ENCODE data around the gene P4HA2.

The P4HA2 gene

GRCh38 chr5:132267166-132267739 is 39.6 kb upstream of the P4HA2 start:
- TF ChIP-seq EP300 (IDR thresholded peaks at IDR 0.05; ENCODE audit: borderline replicate concordance) (no peak), TAF1 (IDR thresholded peaks at IDR 0.05; ENCODE audit: low read depth) (no peak), USF1 (IDR thresholded peaks at IDR 0.05) (no peak; the same call in 1 of the 2 replicates), MAX (IDR thresholded peaks at IDR 0.05) (no peak), CREB1 (IDR thresholded peaks at IDR 0.05; ENCODE audit: low read depth) (no peak), REST (IDR thresholded peaks at IDR 0.05; ENCODE audit: low read depth) (no peak), TEAD4 (IDR thresholded peaks at IDR 0.05) (no peak), YY1 (IDR thresholded peaks at IDR 0.05; ENCODE audit: low read depth) (no peak), RAD21 (IDR thresholded peaks at IDR 0.05; ENCODE audit: low read depth) (no peak), NFIC (IDR thresholded peaks at IDR 0.05) (no peak), EGR1 (IDR thresholded peaks at IDR 0.05) (no peak), CEBPB (IDR thresholded peaks at IDR 0.05) (no peak), TCF12 (IDR thresholded peaks at IDR 0.05; ENCODE audit: low read depth) (no peak), ZBTB7A (IDR thresholded peaks at IDR 0.05; ENCODE audit: low read depth) (no peak), FOXM1 (IDR thresholded peaks at IDR 0.05; ENCODE audit: borderline replicate concordance, low read depth) (no peak)

- TF ChIP-seq USF1 (IDR thresholded peaks at IDR 0.05) (no peak), TCF12 (IDR thresholded peaks at IDR 0.05; ENCODE audit: low read depth) (no peak), REST (IDR thresholded peaks at IDR 0.05; ENCODE audit: low read depth) (no peak), CREB1 (IDR thresholded peaks at IDR 0.05; ENCODE audit: low read depth) (no peak), RAD21 (IDR thresholded peaks at IDR 0.05; ENCODE audit: low read depth) (no peak), MAX (IDR thresholded peaks at IDR 0.05) (no peak), CEBPB (IDR thresholded peaks at IDR 0.05) (no peak), EP300 (IDR thresholded peaks at IDR 0.05; ENCODE audit: borderline replicate concordance) (no peak), YY1 (IDR thresholded peaks at IDR 0.05; ENCODE audit: low read depth) (no peak), NFIC (IDR thresholded peaks at IDR 0.05) (no peak), ZBTB7A (IDR thresholded peaks at IDR 0.05; ENCODE audit: low read depth) (no peak), FOXM1 (IDR thresholded peaks at IDR 0.05; ENCODE audit: borderline replicate concordance, low read depth) (no peak), TAF1 (IDR thresholded peaks at IDR 0.05; ENCODE audit: low read depth) (no peak), TEAD4 (IDR thresholded peaks at IDR 0.05) (no peak)
These were observed 39.1 kb upstream of the P4HA2 start for GRCh38 chr5:132266836-132267160.

GRCh38 chr5:132266031-132266835 is 38.6 kb upstream of the P4HA2 start:
- no peak for TF ChIP-seq NFIC (IDR thresholded peaks at IDR 0.05)
- TF ChIP-seq CREB1 (IDR thresholded peaks at IDR 0.05; ENCODE audit: low read depth) = no peak
- no peak for TF ChIP-seq TAF1 (IDR thresholded peaks at IDR 0.05; ENCODE audit: low read depth)
- no peak for TF ChIP-seq RAD21 (IDR thresholded peaks at IDR 0.05; ENCODE audit: low read depth)
- no peak for TF ChIP-seq TEAD4 (IDR thresholded peaks at IDR 0.05)
- TF ChIP-seq CEBPB (IDR thresholded peaks at IDR 0.05) = no peak
- TF ChIP-seq TCF12 (IDR thresholded peaks at IDR 0.05; ENCODE audit: low read depth) = no peak
- no peak for TF ChIP-seq REST (IDR thresholded peaks at IDR 0.05; ENCODE audit: low read depth)
- no peak for TF ChIP-seq USF1 (IDR thresholded peaks at IDR 0.05)
- TF ChIP-seq EGR1 (IDR thresholded peaks at IDR 0.05) = no peak

All from Ishikawa (cell line).